HG03571 (cell line): ENCODE measurements around the gene GNG11.

Experiments
- ATAC-seq: cut with Tn5 transposase; IDR thresholded peaks from one replicate; pipeline ENCODE4 v1.9.1; 2021; ENCODE audit not compliant: unreplicated experiment

GNG11 gene

GRCh38 chr7:93945756-93946535 is 24.4 kb downstream of the GNG11 start:
- ATAC-seq: no peak

GRCh38 chr7:93948106-93948505 is 26.6 kb downstream of the GNG11 start:
- ATAC-seq: no peak

- ATAC-seq: no peak
Measured at GRCh38 chr7:93948873-93949272, 27.3 kb downstream of the GNG11 start.

DNA sequence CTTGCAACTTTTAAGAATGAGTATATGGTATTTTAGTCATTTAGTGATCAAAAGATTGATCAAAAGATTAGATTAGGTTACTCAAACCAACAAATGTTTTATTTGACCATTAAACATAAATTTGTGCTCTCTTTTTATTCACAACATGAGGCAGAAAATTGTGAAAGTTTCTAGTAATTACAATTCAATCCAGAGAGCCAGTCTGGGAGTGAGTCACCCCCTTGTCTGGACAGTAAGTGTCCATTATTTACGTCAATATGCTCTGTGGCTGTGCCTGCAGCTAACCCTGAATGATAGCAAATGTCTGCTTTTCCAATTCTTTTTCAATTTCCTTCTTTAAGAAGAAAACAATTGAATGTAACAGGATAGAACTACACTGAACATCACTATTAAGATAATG is 27.9 kb downstream of the GNG11 start:
- ATAC-seq: no peak

GRCh38 chr7:93955304-93955703 is 33.8 kb downstream of the GNG11 start:
- ATAC-seq: no peak

GRCh38 chr7:93957767-93958166 is 36.2 kb downstream of the GNG11 start:
- ATAC-seq: no peak

GRCh38 chr7:93958216-93958615 is 36.7 kb downstream of the GNG11 start:
- ATAC-seq: no peak

- ATAC-seq: no peak
Measured at GRCh38 chr7:93958651-93959050, 37.1 kb downstream of the GNG11 start.

DNA sequence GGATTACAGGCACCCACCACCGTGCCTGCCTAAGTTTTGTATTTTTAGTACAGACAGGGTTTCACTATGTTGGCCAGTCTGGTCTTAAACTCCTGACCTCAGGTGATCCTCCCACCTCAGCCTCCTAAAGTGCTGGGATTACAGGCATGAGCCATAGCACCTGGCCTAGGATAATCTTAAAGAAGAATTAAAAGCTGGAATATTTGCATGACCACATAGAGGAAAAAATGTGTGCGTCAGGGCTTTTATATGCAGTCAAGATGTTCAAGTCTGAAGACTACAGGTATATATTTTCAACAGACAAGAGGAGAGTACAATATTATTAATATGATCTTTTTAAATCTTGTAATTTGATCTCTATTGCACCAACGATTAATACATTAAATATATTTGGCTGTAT is 39.5 kb downstream of the GNG11 start:
- no peak for ATAC-seq

GRCh38 chr7:93964262-93964661 is 42.7 kb downstream of the GNG11 start:
- no peak for ATAC-seq

GRCh38 chr7:93964813-93965212 is 43.3 kb downstream of the GNG11 start:
- ATAC-seq: no peak

GRCh38 chr7:93968911-93969620 is 47.5 kb downstream of the GNG11 start:
- ATAC-seq: no peak

GRCh38 chr7:93972029-93972725 is 50.6 kb downstream of the GNG11 start:
- ATAC-seq: no peak

DNA sequence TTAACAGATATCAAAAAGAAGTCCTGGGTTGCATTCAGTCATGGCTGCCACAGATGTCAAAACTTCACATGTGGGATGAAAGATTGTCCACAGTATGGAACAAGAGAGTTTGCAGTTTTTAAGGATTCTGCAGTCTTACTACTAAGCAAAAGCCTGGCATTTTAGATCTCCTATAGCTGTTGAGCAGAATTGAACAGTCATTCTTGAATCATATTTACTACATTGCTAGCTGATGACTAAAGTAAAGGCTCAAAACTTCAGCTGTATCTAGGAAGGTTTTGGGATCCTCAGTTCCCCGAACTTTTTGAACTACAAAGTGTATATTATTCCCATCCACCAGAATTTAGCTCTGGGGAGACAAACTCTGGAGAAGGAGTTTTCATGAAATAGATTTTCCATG is 51.6 kb downstream of the GNG11 start:
- no peak for ATAC-seq

GRCh38 chr7:93977211-93977950 is 55.8 kb downstream of the GNG11 start:
- ATAC-seq: no peak
